HepG2 (cell line): ENCODE results near the gene YIPF5. TPM values are rescaled to one million over a fixed set of nuclear protein-coding genes. Genes with fewer than 3 reads are reported as not detected.

Experiments used
- ATF7 ChIP-seq, 2 experiments: fragments of 450-650 bp in 1 of 2; sonication (generic) in 1 of 2; formaldehyde crosslinking in 1 of 2; IDR thresholded peaks; 2 replicates each; pipeline versions ENCODE4 v1.4.0 to v1.6.1; 2016 to 2020; ENCODE audit warnings: antibody characterized with exemption in 1 of 2, mild to moderate bottlenecking in 1 of 2, missing genetic modification reagents in 1 of 2
- DPF2 ChIP-seq: sonication (generic); formaldehyde crosslinking; IDR thresholded peaks from 2 replicates; pipeline ENCODE4 v1.4.0; 2020; ENCODE audit warnings: mild to moderate bottlenecking, low read depth, missing genetic modification reagents, borderline replicate concordance
- EHMT2 ChIP-seq: fragments of 200-600 bp; sonication (generic); IDR thresholded peaks from 2 replicates; pipeline ENCODE4 v1.7.0; 2017; ENCODE audit warnings: antibody characterized with exemption, low read depth, low read length, borderline replicate concordance
- ELF3 ChIP-seq: IDR thresholded peaks from 2 replicates; pipeline ENCODE4 v1.6.1; 2016; ENCODE audit warnings: missing genetic modification reagents, missing compliant biosample characterization
- MED8 ChIP-seq: sonication (generic); formaldehyde crosslinking; IDR thresholded peaks from 2 replicates; pipeline ENCODE4 v1.8.1; 2023; ENCODE audit warnings: mild to moderate bottlenecking, missing genetic modification reagents; ENCODE audit not compliant: insufficient replicate concordance
- RBM39 ChIP-seq: fragments of 200-400 bp; formaldehyde crosslinking; IDR thresholded peaks from one replicate; pipeline ENCODE4 v1.6.1; 2018; ENCODE audit warnings: antibody characterized with exemption, mild to moderate bottlenecking, low read depth, low read length; ENCODE audit not compliant: poor library complexity, severe bottlenecking
- SCMH1 ChIP-seq: sonication (generic); formaldehyde crosslinking; IDR thresholded peaks from 2 replicates; pipeline ENCODE4 v1.9.0; 2021; ENCODE audit warnings: missing genetic modification reagents, mild to moderate bottlenecking, borderline replicate concordance
- ZFP36L2 ChIP-seq: sonication (generic); formaldehyde crosslinking; IDR thresholded peaks from 2 replicates; pipeline ENCODE4 v1.4.0; 2020; ENCODE audit warnings: missing genetic modification reagents
- ZMYM4 ChIP-seq: sonication (generic); formaldehyde crosslinking; IDR thresholded peaks from 2 replicates; pipeline ENCODE4 v1.8.1; 2023; ENCODE audit warnings: mild to moderate bottlenecking, missing genetic modification reagents
- ZNF263 ChIP-seq: sonication (generic); formaldehyde crosslinking; IDR thresholded peaks from 2 replicates; pipeline ENCODE4 v1.4.0; 2020; ENCODE audit warnings: missing genetic modification reagents
- ZNF468 ChIP-seq: sonication (generic); formaldehyde crosslinking; IDR thresholded peaks from 2 replicates; pipeline ENCODE4 v1.8.0; 2022; ENCODE audit warnings: mild to moderate bottlenecking, moderate library complexity, missing genetic modification reagents
- ZNF614 ChIP-seq: IDR thresholded peaks from 2 replicates; pipeline ENCODE4 v1.6.1; 2018; ENCODE audit warnings: missing biosample characterization, missing genetic modification reagents, inconsistent platforms, borderline replicate concordance
- ZNF800 ChIP-seq: sonication (generic); formaldehyde crosslinking; IDR thresholded peaks from 2 replicates; pipeline ENCODE4 v1.4.0; 2020; ENCODE audit warnings: missing genetic modification reagents
- ZSCAN20 ChIP-seq: sonication (generic); formaldehyde crosslinking; IDR thresholded peaks from 2 replicates; pipeline ENCODE4 v1.4.0; 2020; ENCODE audit warnings: missing genetic modification reagents, mild to moderate bottlenecking, borderline replicate concordance
- ZSCAN21 ChIP-seq: sonication (generic); formaldehyde crosslinking; IDR thresholded peaks from 2 replicates; pipeline ENCODE4 v1.8.0; 2022; ENCODE audit warnings: mild to moderate bottlenecking, missing genetic modification reagents, moderate library complexity, borderline replicate concordance
- ZXDC ChIP-seq: sonication (generic); formaldehyde crosslinking; IDR thresholded peaks from 2 replicates; pipeline ENCODE4 v1.5.0; 2020; ENCODE audit warnings: mild to moderate bottlenecking, missing genetic modification reagents
- polyA plus RNA-seq, 8 experiments: library from polyadenylated mRNA; depleted of rRNA in 3 of 8; stranded (reverse) in 7 of 8; unstranded in 1 of 8; fragments of >200 nt; fragmentation: Illumina TruSeq in 4 of 8; extraction: Trizol in 4 of 8; gene quantifications; 2 replicates each; pipeline versions ENCODE4 v1.2.1 to v1.2.3, GENCODE V29; 2011 to 2016; ENCODE audit warnings: low read depth in 4 of 8, missing spikeins in 1 of 8, mixed read lengths in 1 of 8; ENCODE audit not compliant: insufficient read depth in 1 of 8
- total RNA-seq, 5 experiments: library from RNA; depleted of rRNA; stranded (reverse); fragments of >200 nt; fragmentation: Illumina TruSeq; extraction: Trizol; gene quantifications; 2 replicates each; pipeline ENCODE4 v1.2.3, GENCODE V29; 2016; ENCODE audit warnings: low read depth in 1 of 5
- TF ChIP-seq, protein P1 (sequence below): fragments of 450-650 bp; IDR thresholded peaks from 2 replicates; pipeline ENCODE4 v1.6.1; 2016
- TF ChIP-seq, protein P2 (sequence below): sonication (generic); formaldehyde crosslinking; IDR thresholded peaks from 2 replicates; pipeline ENCODE4 v1.5.0; 2020; ENCODE audit warnings: mild to moderate bottlenecking, missing genetic modification reagents
- TF ChIP-seq, protein P3 (sequence below): sonication (generic); formaldehyde crosslinking; IDR thresholded peaks from 2 replicates; pipeline ENCODE4 v1.5.0; 2020; ENCODE audit warnings: mild to moderate bottlenecking, missing genetic modification reagents

Gene YIPF5
- total and polyA plus RNA-seq, 2 of the 13 experiments (the other 11 are each of a cell fraction or from before 2014, with no cell fraction given) = 61.4 to 73.6 TPM

DNA sequence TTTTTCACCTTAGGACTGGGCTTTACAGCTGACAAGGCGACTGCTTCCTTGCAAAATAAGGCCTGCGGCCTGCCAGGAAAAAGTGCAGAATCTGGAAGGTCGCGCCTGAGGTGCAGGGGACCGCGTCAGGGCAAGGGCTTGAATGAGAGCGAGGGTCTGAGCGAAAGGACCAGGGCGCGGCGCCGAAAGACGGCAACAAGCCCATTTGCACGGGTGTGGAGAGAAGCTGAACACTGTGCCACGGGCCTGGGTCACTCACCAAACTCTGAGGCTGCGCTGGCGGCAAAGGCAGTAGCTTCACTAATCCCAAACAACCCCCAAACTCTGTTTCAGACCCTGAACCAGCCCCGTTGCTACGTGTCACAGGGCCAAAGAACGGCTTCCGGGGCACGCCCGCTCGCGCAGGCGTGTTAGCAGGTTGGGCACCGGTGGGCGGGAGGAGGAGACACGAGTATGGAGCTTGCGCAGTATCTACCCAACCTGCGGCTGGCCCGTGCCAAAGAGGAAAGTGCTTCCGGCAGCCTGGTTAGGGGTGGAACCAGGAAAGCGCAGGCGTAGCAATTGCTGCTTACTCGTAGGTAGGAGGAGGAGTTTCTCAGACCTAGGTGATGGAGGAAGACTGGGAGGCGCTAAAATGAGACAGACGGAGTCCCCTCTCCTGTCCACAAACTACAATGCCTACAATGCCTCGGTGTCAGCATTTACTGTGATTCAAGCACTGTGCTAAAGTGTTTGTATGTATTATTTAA lies at the start of gene YIPF5, which contains the start of gene KCTD16 (continued):
- TF ChIP-seq ZFP36L2 = no peak
- TF ChIP-seq DPF2 (CRISPR knock-in tag) = no peak
- peak; percentile 84 for TF ChIP-seq ELF3 (CRISPR knock-in tag)
- 0 out of 2 replicates have a peak, but pooled peaks have one; percentile 39 for TF ChIP-seq ZSCAN20 (CRISPR knock-in tag)
- TF ChIP-seq RBM39 = no peak
- no peak for TF ChIP-seq ATF7 (IDR thresholded peaks at IDR 0.05)
- no peak for TF ChIP-seq ATF7 (CRISPR knock-in tag; IDR thresholded peaks at IDR 0.05)
- TF ChIP-seq ZNF614 = peak; percentile 78
- TF ChIP-seq SCMH1 = no peak
- TF ChIP-seq EHMT2 = no peak
- TF ChIP-seq ZMYM4 = peak; percentile 97
- TF ChIP-seq, protein P1, sequence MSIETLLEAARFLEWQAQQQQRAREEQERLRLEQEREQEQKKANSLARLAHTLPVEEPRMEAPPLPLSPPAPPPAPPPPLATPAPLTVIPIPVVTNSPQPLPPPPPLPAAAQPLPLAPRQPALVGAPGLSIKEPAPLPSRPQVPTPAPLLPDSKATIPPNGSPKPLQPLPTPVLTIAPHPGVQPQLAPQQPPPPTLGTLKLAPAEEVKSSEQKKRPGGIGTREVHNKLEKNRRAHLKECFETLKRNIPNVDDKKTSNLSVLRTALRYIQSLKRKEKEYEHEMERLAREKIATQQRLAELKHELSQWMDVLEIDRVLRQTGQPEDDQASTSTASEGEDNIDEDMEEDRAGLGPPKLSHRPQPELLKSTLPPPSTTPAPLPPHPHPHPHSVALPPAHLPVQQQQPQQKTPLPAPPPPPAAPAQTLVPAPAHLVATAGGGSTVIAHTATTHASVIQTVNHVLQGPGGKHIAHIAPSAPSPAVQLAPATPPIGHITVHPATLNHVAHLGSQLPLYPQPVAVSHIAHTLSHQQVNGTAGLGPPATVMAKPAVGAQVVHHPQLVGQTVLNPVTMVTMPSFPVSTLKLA = peak; percentile 13; the same call in 1 of the 2 replicates
- TF ChIP-seq, protein P2, sequence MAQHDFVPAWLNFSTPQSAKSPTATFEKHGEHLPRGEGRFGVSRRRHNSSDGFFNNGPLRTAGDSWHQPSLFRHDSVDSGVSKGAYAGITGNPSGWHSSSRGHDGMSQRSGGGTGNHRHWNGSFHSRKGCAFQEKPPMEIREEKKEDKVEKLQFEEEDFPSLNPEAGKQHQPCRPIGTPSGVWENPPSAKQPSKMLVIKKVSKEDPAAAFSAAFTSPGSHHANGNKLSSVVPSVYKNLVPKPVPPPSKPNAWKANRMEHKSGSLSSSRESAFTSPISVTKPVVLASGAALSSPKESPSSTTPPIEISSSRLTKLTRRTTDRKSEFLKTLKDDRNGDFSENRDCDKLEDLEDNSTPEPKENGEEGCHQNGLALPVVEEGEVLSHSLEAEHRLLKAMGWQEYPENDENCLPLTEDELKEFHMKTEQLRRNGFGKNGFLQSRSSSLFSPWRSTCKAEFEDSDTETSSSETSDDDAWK (CRISPR knock-in tag) = no peak
- TF ChIP-seq ZXDC (CRISPR knock-in tag) = no peak
- TF ChIP-seq, protein P3, sequence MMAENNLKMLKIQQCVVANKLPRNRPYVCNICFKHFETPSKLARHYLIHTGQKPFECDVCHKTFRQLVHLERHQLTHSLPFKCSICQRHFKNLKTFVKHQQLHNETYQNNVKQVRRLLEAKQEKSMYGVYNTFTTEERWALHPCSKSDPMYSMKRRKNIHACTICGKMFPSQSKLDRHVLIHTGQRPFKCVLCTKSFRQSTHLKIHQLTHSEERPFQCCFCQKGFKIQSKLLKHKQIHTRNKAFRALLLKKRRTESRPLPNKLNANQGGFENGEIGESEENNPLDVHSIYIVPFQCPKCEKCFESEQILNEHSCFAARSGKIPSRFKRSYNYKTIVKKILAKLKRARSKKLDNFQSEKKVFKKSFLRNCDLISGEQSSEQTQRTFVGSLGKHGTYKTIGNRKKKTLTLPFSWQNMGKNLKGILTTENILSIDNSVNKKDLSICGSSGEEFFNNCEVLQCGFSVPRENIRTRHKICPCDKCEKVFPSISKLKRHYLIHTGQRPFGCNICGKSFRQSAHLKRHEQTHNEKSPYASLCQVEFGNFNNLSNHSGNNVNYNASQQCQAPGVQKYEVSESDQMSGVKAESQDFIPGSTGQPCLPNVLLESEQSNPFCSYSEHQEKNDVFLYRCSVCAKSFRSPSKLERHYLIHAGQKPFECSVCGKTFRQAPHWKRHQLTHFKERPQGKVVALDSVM (CRISPR knock-in tag) = no peak
- no peak for TF ChIP-seq ZSCAN21 (CRISPR knock-in tag)
- TF ChIP-seq MED8 (CRISPR knock-in tag) = no peak
- no peak for TF ChIP-seq ZNF263 (CRISPR knock-in tag)
- no peak for TF ChIP-seq ZNF468 (CRISPR knock-in tag)
- peak; percentile 72 for TF ChIP-seq ZNF800
